Gastroesophageal sphincter (tissue), 4 donors: ENCODE results near the gene WDR4. TPM values are rescaled to one million over a fixed set of nuclear protein-coding genes. Genes with fewer than 3 reads are reported as not detected.

Experiments used
- ATAC-seq: fragments of 150-250 bp; one replicate; pipeline ENCODE4 v1.9.1; 2016; ENCODE audit warnings: mild to moderate bottlenecking, moderate library complexity
- H3K27ac ChIP-seq, 4 donors: fragments of 200-600 bp; sonication (generic) in 3 of 4; 1 replicate in 3 of 4; 2 replicates in 1 of 4; pipeline ENCODE4 v1.5.1; 2016 to 2019
- H3K27me3 ChIP-seq: fragments of 200-600 bp; sonication (generic); one replicate; pipeline ENCODE4 v1.5.1; 2019
- H3K36me3 ChIP-seq, 2 donors: fragments of 200-600 bp; sonication (generic); one replicate each; pipeline ENCODE4 v1.5.1; 2019; ENCODE audit warnings: control low read depth in 1 of 2
- H3K4me1 ChIP-seq, 3 donors: fragments of 200-600 bp; sonication (generic); 1 replicate in 2 of 3; 2 replicates in 1 of 3; pipeline ENCODE4 v1.5.1; 2016 to 2019; ENCODE audit warnings: control low read depth in 2 of 3
- H3K4me3 ChIP-seq, 2 donors: fragments of 200-600 bp; sonication (generic); one replicate each; pipeline ENCODE4 v1.5.1; 2019; ENCODE audit warnings: mild to moderate bottlenecking in 1 of 2, moderate library complexity in 1 of 2
- H3K9me3 ChIP-seq, 3 donors: fragments of 200-600 bp; sonication (generic); one replicate each; pipeline ENCODE4 v1.5.1; 2017 to 2019; ENCODE audit warnings: control low read depth in 2 of 3
- EP300 ChIP-seq: sonication (generic); formaldehyde crosslinking; IDR thresholded peaks from one replicate; pipeline ENCODE4 v1.6.1; 2017; ENCODE audit warnings: antibody characterized with exemption, mild to moderate bottlenecking
- POLR2A ChIP-seq, 2 donors: fragments of 450-650 bp; IDR thresholded peaks; one replicate each; pipeline ENCODE4 v1.6.1; 2017; ENCODE audit warnings: antibody characterized with exemption in 2 of 2, mild to moderate bottlenecking in 2 of 2, moderate library complexity in 1 of 2
- POLR2AphosphoS5 ChIP-seq: sonication (generic); formaldehyde crosslinking; IDR thresholded peaks from one replicate; pipeline ENCODE4 v1.6.1; 2017; ENCODE audit warnings: antibody characterized with exemption
- WGBS, 2 donors: methylation state at CpG; one replicate each; pipeline ENCODE4 v1.1.5; 2018; ENCODE audit warnings: low coverage in 1 of 2; 5-methylcytosine and 5-hydroxymethylcytosine counted together
- total RNA-seq, 4 donors: library from RNA; depleted of rRNA; stranded (reverse); fragments of >200 nt; gene quantifications; one replicate each; pipeline ENCODE4 v1.1.0, GENCODE V29; 2016
- TF ChIP-seq, protein P1 (sequence below), 4 experiments: fragments of 200-600 bp in 2 of 4; fragments of 450-650 bp in 2 of 4; sonication (generic) in 1 of 4; IDR thresholded peaks; one replicate each; pipeline ENCODE4 v1.5.1; 2017 to 2019; ENCODE audit warnings: antibody characterized with exemption in 4 of 4, mild to moderate bottlenecking in 2 of 4, moderate library complexity in 2 of 4

WDR4 gene
- total RNA-seq, 4 donors from 2014 or later, result 3.9 to 10.0 (median 7.5) TPM

DNA sequence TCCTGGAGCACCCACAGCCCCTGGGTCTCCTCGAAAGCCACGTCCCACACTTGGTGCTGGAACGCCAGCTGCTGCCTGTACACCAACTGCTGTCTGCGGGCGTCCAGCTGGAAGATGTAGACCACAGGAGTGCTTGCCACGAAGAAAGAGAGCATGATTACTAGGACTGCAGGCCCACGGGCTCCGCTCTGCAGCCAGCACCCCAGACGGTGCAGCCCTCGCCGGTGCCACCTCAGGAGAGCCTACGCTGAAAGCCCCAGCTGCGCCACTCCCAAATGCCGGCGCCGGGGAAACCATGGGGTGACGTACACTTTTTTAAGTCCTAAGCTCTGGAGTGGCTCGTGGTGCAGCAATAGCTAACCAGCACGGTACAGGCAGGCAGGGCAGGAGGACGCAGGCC lies 25.7 kb downstream of the WDR4 start:
- peaks cover 0 to 100% of the 10 kb centered on the region in 2 donors for H3K36me3 ChIP-seq
- no peaks in the 10 kb centered on the region for H3K27me3 ChIP-seq
- H3K27ac ChIP-seq, result no peak overlapping the region
- no peak overlapping the region for H3K4me3 ChIP-seq
- no peak for ATAC-seq
- no peaks in the 10 kb centered on the region for H3K9me3 ChIP-seq
- no CpG with 5 or more reads among the region's 20 CpGs for WGBS, 2 donors
- H3K4me1 ChIP-seq, result no peaks in the 10 kb centered on the region
- TF ChIP-seq EP300 (no peak), POLR2AphosphoS5 (no peak), POLR2A (IDR thresholded peaks at IDR 0.05) (no peak)
- TF ChIP-seq, protein P1, sequence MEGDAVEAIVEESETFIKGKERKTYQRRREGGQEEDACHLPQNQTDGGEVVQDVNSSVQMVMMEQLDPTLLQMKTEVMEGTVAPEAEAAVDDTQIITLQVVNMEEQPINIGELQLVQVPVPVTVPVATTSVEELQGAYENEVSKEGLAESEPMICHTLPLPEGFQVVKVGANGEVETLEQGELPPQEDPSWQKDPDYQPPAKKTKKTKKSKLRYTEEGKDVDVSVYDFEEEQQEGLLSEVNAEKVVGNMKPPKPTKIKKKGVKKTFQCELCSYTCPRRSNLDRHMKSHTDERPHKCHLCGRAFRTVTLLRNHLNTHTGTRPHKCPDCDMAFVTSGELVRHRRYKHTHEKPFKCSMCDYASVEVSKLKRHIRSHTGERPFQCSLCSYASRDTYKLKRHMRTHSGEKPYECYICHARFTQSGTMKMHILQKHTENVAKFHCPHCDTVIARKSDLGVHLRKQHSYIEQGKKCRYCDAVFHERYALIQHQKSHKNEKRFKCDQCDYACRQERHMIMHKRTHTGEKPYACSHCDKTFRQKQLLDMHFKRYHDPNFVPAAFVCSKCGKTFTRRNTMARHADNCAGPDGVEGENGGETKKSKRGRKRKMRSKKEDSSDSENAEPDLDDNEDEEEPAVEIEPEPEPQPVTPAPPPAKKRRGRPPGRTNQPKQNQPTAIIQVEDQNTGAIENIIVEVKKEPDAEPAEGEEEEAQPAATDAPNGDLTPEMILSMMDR (IDR thresholded peaks at IDR 0.05), result no peak

DNA sequence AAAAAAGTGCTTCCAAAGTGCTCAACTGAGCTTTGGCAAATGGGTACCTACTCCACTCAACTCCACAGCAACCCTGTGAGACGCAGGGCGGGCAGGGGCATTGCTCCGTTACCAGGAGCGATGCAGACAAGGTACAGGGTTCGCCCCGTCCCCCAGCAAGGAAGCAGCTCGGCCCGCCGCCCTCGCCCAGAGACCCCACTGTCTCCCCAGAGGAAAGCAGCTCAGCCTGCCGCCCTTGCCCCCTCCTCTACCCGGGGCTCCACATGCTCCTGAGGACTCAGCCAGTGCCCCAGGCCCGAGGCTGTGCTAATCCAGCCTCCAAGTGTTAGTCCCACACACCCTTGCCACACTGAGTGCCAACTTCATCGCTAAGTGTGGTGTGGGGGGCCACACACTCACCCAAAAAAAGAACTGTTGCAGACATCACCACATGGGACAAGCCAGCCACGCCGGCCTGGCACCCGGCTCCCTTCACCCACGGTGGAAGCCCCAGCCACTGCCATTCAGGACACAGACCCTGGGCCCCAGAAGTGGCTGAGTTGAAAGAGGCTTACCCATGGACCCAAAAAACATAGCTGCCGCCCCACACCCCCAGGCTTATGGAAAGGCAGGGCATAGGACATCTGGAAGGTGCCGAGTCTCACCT lies 26.3 kb downstream of the WDR4 start:
- TF ChIP-seq, protein P1 (IDR thresholded peaks at IDR 0.05), result no peak
- no peak for TF ChIP-seq POLR2A (IDR thresholded peaks at IDR 0.05)
- TF ChIP-seq POLR2AphosphoS5, result no peak
- no peak for TF ChIP-seq EP300
- Histone ChIP-seq H3K27me3 (no peaks in the 10 kb centered on the region), H3K9me3 (no peaks in the 10 kb centered on the region), H3K36me3 (peaks cover 0 to 96% of the 10 kb centered on the region in 2 donors), H3K4me3 (no peak overlapping the region), H3K4me1 (no peaks in the 10 kb centered on the region), H3K27ac (no peak overlapping the region)
- WGBS, 2 donors, result 80 to 91% methylated on average over 2 to 7 of the region's 20 CpGs
- ATAC-seq, result no peak

DNA sequence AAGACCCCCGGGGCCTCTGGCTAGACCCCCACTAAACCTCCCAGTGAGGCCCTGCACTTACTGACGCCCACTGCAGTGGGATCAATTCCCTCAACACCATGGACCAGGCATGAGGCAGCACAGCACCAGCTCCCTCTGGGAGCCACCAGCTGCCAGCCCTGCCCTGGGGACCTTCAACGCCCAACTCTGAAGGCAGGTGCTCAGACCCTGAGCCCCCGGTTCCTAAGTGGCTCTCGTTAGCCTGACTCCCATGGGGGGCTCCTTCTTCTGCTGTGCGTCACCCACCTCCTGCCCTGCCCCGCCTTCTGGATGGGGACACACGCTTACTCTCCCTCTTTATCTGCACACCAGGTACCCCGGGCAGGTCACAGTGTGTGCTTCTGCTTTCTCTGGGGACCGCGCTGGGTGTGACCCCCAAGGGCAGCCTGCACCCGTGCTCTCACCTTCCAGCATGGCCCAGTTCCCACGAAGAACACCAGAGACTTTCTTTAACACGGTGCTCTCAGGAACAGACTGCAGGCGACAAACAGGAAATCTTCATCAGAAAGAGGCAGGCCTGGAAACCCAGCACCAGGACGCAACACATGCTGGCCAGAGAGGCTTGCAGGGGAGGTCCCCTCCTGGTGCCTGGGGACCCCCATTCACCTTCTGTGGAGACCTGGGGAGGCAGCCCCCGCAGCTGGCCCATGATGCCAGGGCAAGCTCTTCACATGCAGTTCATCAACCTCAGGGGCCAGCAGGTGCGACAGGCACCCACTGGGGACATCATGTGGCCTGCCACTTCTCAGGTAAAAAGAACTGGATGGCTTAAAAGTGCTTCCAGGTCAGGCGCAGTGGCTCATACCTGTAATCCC lies 27.3 kb downstream of the WDR4 start:
- Histone ChIP-seq H3K9me3 (no peaks in the 10 kb centered on the region), H3K27me3 (no peaks in the 10 kb centered on the region), H3K27ac (no peak overlapping the region), H3K36me3 (peaks cover 0 to 96% of the 10 kb centered on the region in 2 donors), H3K4me3 (no peak overlapping the region), H3K4me1 (no peaks in the 10 kb centered on the region)
- no peak for ATAC-seq
- TF ChIP-seq POLR2A (IDR thresholded peaks at IDR 0.05) (no peak), EP300 (no peak), POLR2AphosphoS5 (no peak)
- TF ChIP-seq, protein P1 (IDR thresholded peaks at IDR 0.05), result no peak
- WGBS, 2 donors, result 85 to 89% methylated on average over 4 to 5 of the region's 19 CpGs

DNA sequence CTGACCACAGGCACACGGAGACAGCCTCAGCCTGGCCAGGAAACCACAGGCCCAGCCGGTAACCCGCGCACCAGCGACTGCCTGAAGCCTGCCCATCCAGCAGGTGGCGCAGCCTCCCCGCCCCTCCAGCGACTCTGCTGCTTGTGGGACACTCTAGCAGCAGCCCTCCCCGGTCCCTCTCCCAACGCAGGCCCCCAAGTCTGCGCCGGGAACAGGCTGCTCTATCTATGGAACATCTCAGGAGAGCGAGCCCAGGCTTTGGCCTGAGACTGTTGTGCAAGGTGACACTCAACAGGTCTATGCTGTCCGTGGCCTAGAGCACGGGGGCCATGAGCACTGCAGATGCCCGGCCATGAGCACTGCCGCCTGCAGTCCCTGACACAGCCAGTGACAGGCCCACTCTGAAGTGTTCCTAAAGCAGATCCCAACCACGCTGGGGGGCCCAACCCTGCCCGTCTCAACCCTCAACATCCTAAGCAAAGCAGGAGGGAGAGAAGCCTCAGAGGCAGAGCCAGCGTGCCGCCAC lies 28.4 kb downstream of the WDR4 start:
- TF ChIP-seq, protein P1 (IDR thresholded peaks at IDR 0.05), result peak in 1 of 4 experiments; percentile 40
- TF ChIP-seq POLR2A (IDR thresholded peaks at IDR 0.05) (no peak), EP300 (no peak), POLR2AphosphoS5 (no peak)
- WGBS, 2 donors, result 80% methylated on average over 1 of the region's 21 CpGs; no CpG with 5 or more reads in 1 of the 2 donors
- peak; percentile 16 for ATAC-seq

More for the DNA sequence above, 28.4 kb downstream of the WDR4 start:
- H3K27me3 ChIP-seq, result no peaks in the 10 kb centered on the region
- H3K27ac ChIP-seq, result no peak overlapping the region
- H3K4me1 ChIP-seq, result no peaks in the 10 kb centered on the region
- H3K4me3 ChIP-seq, result no peak overlapping the region
- peaks cover 0 to 96% of the 10 kb centered on the region in 2 donors for H3K36me3 ChIP-seq
- no peaks in the 10 kb centered on the region for H3K9me3 ChIP-seq
